K562 (cell line): ENCODE data around the gene SSU72.

Experiments used
- FOXM1 ChIP-seq, 2 experiments: fragments of 450-650 bp in 1 of 2; sonication (generic) in 1 of 2; formaldehyde crosslinking in 1 of 2; IDR thresholded peaks; 2 replicates each; pipeline versions ENCODE4 v1.6.1 to v1.9.0; 2017 to 2022; ENCODE audit warnings: low read depth in 2 of 2, mild to moderate bottlenecking in 2 of 2, missing genetic modification reagents in 1 of 2, moderate library complexity in 1 of 2
- MYC ChIP-seq, 2 experiments: fragments of 250-450 bp in 1 of 2; sonication (Bioruptor Pico) in 1 of 2; IDR thresholded peaks; 2 replicates each; pipeline versions ENCODE4 v1.5.1 to v1.6.1; 2012 to 2021; ENCODE audit warnings: low read depth in 2 of 2, borderline replicate concordance in 1 of 2, improper control_type of control experiment in 1 of 2, low read length in 1 of 2, mild to moderate bottlenecking in 1 of 2, moderate library complexity in 1 of 2
- POLR3G ChIP-seq: IDR thresholded peaks from 2 replicates; pipeline ENCODE4 v1.6.1; 2011; ENCODE audit not compliant: insufficient read length, insufficient replicate concordance; ENCODE audit errors: extremely low read depth

GRCh38 chr1:1547011-1547410 is 27.7 kb downstream of the SSU72 start:
- TF ChIP-seq FOXM1 (IDR thresholded peaks at IDR 0.05; ENCODE audit: low read depth) (no peak), FOXM1 (CRISPR knock-in tag; IDR thresholded peaks at IDR 0.05; ENCODE audit: low read depth) (no peak), POLR3G (no peak), MYC (IDR thresholded peaks at IDR 0.05; ENCODE audit: low read depth, low read length) (no peak), MYC (CRISPR knock-in tag; IDR thresholded peaks at IDR 0.05; ENCODE audit: borderline replicate concordance, low read depth) (no peak)
